HG03520 (cell line): ENCODE results near the gene RPL22.

ENCODE experiments used
- ATAC-seq: cut with Tn5 transposase; IDR thresholded peaks from one replicate; pipeline ENCODE4 v1.9.1; 2021; ENCODE audit warnings: mild to moderate bottlenecking, moderate library complexity; ENCODE audit not compliant: unreplicated experiment

RPL22 gene

GRCh38 chr1:6157132-6157527, 42.3 kb downstream of the RPL22 start:
- ATAC-seq: no peak

GRCh38 chr1:6154525-6155319, 44.7 kb downstream of the RPL22 start:
- ATAC-seq: no peak

GRCh38 chr1:6152882-6153281, 46.5 kb downstream of the RPL22 start:
- no peak for ATAC-seq

GRCh38 chr1:6152181-6152580, 47.2 kb downstream of the RPL22 start:
- ATAC-seq: no peak

- no peak for ATAC-seq
These were observed 48.0 kb downstream of the RPL22 start for GRCh38 chr1:6151291-6151822.

GRCh38 chr1:6150006-6150938, 49.1 kb downstream of the RPL22 start:
- no peak for ATAC-seq

GRCh38 chr1:6149597-6149996, 49.8 kb downstream of the RPL22 start:
- ATAC-seq: no peak

- ATAC-seq: no peak
These were observed 50.7 kb downstream of the RPL22 start for GRCh38 chr1:6148497-6149241.

GRCh38 chr1:6145864-6146410, 53.5 kb downstream of the RPL22 start:
- ATAC-seq: no peak

- ATAC-seq: no peak
These were observed 54.0 kb downstream of the RPL22 start for GRCh38 chr1:6145396-6145750.

- ATAC-seq: no peak
These were observed 54.6 kb downstream of the RPL22 start for GRCh38 chr1:6144647-6145395.

- no peak for ATAC-seq
These were observed 55.2 kb downstream of the RPL22 start for GRCh38 chr1:6144175-6144574.

GRCh38 chr1:6143395-6143794, 56.0 kb downstream of the RPL22 start:
- no peak for ATAC-seq

- ATAC-seq: no peak
These were observed 56.7 kb downstream of the RPL22 start for GRCh38 chr1:6142734-6143133.

GRCh38 chr1:6142036-6142621, 57.3 kb downstream of the RPL22 start:
- no peak for ATAC-seq

GRCh38 chr1:6141592-6141991, 57.8 kb downstream of the RPL22 start:
- no peak for ATAC-seq

GRCh38 chr1:6140413-6140812, 59.0 kb downstream of the RPL22 start:
- ATAC-seq: no peak

- ATAC-seq: no peak
These were observed 61.6 kb downstream of the RPL22 start for GRCh38 chr1:6137758-6138157.

- no peak for ATAC-seq
These were observed 62.7 kb downstream of the RPL22 start for GRCh38 chr1:6136516-6137220.
